ENCODE measurements around the gene SLC35G1.

SLC35G1 gene

DNA sequence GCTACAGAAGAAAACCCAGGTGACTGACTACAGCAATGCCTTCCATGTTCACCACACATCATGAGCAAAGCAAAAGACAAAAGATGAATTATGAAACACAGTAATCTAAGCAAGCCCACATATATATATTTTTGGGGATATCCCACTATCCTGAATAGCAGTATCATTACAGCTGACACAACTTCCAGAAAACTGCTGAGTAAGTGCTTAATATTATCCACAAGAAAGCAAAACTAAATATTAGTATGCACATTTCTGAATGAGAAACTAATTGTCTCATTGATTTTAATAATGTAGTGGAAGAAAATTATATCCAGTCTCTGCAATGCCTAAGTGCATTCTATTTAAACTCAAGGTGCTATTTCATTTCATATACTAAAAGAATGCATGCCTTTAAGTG lies 14.5 kb upstream of the SLC35G1 start:
- no peak for FAIRE-seq

DNA sequence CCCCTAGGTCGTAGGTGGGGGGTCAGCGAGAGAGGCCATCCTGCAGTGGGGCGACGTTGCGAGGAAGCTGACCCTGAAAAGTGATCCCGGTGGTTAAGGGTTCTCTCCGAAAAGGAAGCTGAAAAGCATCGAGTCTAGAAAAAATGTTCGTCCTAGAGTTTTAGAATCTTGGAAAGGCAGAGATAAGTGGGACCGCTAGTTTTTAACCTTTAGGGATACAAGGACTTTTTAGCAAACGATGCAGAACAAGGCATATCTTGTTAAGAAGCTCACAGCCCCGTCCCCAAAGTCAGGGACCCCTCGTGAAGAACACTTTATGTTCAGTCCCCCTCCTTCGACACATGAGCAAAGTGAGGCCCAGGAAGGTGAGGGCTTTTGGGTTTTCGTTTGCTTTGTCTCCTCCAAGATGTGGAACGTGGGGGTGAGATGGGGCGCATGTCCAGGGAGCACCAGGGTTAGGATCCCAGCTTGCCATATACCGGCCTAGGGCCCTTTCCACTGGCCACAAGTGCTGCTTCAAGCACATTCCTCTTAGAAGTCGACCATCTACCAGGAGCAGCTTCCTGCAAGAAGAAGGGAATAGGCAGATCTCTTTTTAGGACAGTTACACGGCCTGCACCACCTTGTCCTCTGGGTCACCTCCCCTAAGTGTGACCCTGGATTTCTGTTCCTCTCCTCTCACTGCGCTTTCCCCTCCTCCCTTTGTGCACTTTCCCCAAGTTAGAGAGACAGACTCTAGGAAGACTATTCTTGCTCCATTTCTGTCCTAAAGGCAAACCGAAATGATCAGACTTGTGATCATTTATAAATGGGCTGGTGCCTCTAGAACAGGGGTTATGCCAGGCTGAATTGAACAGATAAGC lies 969 bp downstream of the SLC35G1 start:
- no peak for FAIRE-seq

DNA sequence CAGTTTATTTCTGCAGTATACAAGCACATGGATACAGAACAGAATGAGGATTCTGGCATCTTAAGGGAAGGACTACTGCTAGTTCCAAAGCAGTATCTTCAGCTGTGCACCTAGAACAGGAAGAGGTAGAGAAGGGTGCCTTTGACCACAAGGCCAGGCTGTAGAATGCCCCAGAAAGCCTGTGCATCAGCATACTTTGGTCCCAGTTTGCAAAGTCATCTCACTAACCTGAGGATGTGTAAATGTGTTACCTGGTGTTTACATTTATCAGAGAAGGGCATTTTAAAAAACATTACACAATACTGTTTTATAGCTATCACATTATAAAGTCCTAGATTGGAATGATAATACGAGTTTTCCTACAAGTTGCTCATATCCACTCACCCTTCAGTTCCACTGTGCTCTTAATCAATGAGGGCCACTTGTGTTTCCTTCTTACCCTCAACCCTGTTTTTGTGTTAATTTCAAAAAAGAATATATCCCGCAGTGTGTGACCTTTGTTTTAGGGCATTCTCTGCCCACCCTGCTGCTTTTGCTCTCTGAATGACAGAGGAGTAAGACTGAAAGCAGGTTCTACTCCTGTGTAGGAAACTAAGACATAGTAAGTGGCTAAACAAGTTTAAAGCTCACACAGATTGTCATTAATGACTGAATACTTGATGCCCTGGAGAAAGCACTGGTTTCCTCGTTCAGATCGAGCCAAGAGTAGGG lies 3.4 kb downstream of the SLC35G1 start:
- FAIRE-seq = no peak

DNA sequence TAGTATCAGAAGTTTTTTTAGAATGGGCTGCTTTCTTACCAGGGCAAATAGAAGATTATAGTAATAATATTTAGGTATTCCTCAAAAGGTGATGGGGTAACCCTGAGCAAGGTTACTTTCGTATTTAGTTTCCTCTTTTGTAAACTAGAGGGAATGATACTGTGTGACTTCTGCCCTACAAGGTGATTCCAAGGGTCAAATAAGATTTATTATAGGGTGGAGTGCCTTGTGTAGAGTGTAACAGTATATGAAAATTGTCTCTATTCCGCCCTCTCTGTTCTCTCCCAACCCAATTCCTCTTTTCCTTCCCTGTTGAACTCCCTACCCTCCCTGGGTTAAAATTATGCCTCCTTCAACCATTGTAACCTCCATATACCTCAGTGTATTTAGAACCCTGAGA lies 5.3 kb downstream of the SLC35G1 start:
- FAIRE-seq = no peak

DNA sequence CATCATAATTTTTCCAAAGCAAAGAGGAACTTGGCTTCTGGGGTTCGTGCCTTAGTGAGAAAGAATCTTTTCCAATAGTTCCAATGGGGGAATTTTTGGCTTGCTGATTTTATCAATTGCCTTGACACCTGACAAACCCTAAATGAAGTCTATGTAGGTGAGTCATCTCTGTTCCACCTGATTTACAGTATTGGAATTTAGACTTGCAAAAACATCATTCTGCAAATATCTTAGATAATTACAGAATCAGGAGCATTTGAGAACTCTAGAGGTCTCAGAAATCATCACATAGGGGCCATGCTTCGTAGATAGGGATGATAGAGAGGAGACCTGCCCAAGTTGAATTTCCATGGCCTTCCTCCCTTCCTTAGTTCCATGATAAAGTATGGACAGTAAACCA lies 9.3 kb downstream of the SLC35G1 start:
- no peak for FAIRE-seq

DNA sequence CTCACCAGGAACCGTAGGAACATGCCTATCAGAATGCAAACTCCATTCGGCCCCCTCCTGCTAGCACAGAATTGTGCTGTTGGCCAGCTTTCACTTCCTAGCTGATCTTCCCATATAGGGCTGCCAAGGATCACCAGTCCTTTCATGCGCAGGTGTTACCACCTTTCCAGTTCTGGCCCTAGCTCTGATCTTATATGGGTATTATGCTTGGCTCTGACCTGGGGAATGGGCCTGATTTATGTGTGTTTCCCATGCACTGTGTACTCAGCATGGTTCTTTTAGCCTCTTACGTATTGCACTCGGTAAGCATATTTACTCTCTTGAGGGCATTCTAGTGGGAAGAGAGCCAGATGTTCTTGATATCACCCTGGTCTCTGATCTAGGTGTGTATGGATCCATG lies 11.1 kb downstream of the SLC35G1 start:
- FAIRE-seq = no peak

DNA sequence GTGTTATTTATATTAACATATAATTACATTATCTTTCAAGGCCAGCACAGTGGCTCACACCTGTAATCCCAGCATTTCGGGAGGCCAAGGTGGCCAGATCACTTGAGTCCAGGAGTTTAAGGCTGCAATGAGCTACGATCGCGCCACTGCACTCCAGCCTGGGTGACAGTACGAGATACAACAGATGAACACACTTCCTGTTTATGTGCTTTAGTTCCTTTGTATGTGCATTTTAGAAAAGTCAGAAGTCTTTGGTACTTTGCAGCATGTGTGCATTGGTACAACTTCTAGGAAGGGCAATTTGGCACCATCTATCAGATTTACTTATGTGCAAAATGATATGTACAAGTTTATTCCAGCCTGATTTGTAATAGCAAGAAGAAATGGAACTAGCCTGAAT lies 13.3 kb downstream of the SLC35G1 start:
- no peak for FAIRE-seq

DNA sequence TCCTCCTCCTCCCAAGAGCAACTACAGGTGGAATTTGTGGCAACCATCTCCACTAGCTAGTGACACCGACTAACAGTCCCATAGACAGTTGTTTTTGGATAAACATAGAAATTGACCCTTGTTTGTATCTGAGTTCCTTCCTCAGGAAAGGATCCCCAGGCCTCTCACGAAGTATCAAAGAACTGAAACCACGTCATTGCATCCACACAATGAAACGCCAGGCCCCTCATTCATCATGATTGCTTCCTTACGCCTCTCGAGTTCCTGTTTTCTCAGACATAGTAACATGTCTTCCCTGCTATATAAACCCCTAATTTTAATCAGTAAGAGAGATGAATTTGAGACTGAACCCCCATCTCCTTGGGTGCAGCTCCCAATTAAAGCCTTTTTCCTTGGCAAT lies 18.1 kb downstream of the SLC35G1 start:
- FAIRE-seq = no peak

DNA sequence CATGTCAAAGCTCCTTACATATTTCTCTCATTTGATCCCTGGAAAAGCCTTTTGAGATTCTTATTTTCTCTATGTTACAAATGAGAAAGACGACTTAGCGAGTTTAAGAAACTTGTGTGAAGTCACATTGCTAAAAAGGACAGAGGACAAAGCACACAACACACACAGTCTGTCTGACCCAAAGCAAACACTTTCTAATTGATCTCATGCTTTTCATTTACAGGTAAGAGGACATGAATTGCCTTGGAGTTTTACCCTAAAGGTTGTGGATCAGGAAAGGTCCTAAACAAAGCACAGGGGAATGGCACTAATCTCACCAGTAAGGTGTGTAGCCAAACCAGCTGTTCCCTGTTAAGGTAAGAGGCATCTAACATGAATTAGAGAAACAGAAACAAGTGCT lies 18.7 kb downstream of the SLC35G1 start:
- no peak for FAIRE-seq

DNA sequence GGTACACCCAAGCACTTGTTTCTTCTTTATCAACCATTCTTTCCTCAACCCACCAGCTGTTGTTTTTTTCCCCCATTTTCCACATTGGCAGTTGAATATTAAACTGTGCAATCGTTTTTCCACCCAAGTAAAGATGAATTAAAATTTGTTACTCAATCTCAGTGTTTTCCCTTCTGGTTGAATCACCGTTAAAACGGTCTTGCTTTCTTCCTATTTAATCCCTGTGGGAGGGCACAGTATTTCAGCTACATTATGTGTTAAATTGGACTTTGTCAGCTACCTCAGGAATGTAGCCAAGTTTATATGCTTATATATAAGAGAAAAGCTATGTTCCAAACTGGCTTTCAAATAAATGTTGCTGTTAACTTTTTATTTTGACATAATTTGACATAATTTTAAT lies 19.9 kb downstream of the SLC35G1 start:
- no peak for FAIRE-seq

DNA sequence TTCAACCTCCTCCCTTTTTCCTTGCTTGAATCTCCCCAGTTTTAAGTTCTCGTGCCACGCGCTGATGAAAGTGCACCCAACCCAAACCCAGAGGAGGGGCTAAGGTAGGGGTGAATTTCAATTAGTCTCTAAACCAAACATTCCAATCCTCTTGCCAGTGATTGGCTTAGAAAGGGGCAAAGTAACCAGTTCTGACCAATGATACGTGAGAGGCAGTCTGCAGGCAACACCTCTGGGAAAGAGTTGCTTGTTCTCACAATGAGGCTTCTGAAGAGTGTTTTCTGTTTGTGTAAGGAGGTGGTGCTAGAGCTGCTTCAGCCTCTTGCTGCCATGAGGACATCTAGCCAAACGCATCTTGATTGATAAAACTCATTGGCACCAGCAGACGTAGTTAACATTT lies 21.8 kb downstream of the SLC35G1 start:
- no peak for FAIRE-seq

DNA sequence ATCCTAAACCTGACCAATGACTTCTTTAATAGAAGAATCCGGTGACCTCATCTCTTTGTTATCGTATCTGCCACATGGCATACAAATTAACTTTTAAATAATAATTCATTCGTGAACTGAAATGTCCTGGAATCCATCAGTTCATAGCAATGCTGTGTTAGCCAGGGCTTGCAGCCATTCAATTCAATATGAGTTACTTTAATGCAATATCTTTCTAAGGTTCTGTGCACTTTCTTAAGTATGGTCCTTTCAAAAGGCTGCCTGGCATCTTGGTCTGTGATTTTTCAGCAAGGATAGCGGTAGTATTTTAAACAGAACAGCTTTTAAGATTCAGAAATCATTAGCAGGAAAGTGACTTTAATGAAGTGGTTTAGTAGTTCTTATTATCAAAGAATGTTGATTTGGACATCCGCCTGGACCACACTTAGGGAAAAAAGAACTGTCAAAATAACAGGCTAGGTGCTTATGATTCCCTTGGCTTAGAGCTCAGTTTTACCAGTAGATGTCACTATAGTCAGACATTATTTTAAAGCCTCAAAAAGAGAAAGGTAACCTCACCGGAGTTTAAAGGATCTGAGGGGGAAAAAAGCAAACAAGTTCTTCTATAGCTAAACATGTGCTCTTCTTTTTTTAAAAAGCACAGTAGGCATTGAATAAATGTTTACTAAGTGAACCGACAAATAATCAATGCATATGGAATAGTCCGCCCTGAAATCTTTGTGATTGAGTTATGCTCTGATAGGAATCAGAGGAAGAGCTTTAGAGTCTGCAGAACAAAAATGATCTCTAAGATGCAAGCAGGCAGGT lies 22.7 kb downstream of the SLC35G1 start:
- no peak for FAIRE-seq

DNA sequence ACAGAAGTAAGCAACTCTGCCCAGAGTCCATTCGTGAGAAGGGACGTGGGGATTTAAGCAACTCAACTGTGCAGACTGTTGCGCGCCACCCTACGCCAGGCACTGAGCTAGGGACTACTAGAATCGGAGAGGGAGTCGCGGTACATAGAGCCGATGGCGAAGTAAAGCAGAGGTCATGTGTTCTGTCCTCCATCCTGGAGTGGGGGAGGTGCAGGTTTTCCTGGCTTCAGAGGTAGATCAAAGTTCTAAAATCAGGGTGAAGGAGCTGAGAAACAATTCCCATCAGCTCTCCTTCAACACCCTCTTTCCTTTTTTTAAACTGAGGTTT lies 23.2 kb downstream of the SLC35G1 start:
- FAIRE-seq = no peak

DNA sequence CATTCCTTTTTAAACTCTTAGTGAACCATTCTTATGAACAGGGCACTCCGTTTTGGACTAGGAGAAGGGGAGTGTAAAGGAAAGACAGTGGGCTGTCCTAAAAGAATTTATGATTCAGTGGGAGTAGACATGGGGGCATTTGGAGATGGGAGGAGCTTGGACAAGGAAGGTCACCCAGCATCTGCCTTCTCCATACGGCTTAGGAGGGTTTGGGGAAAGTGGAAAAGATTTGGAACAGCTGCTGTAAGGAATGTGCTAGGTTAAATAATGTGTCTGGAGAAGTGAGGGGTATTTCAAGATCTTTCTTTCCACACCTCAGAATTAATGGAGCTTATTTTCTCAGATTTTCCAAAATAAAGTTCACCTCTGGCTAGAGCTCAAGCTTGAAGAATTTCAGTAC lies 24.0 kb downstream of the SLC35G1 start:
- FAIRE-seq = no peak

DNA sequence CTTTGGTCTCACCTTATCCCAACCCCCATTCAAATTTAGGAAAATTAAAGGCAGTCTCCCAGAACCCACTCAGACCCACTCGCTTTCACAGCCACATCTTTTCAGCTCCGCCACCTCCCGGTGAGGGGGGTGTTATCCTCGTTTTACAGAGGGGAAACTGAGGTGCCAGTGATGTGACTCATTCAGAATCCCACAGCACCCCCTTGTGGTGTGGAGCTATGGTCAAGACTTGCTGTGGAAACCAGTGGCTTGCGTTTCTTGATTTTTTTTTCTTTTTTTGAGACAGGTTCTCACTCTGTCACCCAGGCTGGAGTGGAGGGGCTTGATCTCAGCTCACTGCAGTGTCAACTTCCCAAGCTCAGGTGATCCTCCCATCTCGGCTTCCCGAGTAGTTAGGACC lies 27.6 kb downstream of the SLC35G1 start:
- FAIRE-seq = no peak

DNA sequence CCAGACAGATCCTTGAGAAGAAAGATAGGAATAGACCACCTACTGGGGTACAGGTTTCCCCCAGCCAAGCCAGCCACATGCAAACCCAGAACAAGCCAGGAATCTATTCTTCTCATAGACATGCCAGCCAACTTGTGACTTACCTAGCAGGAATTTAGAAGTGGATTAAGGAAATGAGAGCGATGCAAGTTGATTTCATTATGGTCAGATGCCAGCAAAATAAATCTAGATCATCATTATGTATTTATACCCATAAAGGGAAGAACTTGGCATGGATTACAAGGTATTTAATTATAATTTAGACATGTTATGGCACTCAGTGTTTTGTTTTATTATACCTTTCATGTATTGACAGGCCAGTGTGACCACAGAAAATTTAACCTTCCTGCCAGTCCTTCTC lies 32.8 kb downstream of the SLC35G1 start:
- FAIRE-seq = no peak

DNA sequence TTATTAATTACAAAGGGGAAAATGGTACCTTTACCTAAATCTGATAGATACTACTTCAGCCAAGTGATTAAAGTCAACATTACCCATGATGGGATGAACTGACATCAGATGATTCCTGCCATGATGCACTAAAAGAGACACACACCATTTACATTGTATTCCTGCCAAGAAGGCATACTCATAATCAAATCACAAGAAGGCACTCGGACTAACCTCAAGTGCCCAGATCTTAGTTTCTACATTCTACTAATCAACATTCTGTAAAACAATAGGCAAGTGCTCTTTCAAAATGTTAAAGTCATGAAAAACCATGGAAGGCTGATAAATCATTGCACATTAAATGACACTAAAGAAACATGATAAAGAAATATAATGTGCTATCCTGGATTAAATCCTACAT lies 44.4 kb downstream of the SLC35G1 start:
- no peak for FAIRE-seq

DNA sequence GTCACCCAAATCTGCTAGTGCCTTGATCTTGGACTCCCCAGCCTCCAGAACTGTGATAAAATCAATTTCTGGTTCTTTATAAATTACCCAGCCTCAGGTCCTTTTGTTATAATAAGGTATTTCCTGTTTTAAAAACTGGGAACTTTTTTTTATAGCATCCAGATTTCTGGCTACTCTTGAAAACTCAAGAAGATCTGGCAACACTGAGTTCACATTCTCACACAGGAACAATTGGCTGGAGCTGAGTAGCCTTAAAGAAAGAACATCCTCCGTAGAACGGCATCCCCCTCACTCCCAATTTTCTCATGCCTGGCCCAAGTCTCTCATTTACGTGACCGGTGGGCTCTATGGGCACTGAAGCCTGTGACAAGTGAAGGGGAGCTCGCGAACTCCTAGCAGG lies 47.1 kb downstream of the SLC35G1 start:
- FAIRE-seq = no peak

DNA sequence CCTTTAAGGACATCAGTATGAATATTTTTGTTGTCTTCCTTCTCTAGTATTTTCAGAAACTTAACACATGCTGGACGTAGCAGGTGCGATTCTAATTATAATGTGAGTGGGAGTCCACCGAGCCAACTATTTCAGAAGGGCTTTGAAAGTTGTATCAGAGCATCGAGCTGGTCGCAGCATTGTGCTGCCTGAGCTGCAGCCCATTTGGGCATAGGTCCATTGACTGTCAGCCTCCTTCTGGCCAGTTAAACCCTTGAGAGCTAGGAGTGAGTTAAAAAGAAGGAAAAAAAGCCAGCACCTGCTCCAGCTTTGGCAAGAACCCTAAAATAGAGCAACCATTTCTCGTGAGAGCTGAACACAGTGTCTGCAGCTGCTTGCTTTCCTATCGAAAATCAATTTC lies 47.8 kb downstream of the SLC35G1 start:
- no peak for FAIRE-seq

DNA sequence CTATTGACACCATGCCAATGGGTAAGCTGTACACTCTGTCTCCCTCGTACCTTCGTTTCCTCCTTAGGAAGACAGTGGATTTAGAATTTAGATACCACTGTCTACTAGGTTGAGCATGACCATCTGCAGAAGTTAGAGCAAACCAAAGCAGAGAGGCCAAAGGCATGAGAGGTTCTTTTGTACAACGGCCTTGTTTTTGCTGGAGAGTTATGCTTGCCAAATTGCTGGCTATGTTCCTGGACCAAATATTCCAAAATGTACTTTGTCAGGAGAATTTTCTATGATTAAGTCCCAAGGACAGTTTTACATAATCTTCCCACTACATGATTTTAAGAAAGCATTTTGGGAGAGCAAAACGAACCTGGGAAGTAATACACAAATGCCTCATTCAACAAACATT lies 52.0 kb downstream of the SLC35G1 start:
- no peak for FAIRE-seq

DNA sequence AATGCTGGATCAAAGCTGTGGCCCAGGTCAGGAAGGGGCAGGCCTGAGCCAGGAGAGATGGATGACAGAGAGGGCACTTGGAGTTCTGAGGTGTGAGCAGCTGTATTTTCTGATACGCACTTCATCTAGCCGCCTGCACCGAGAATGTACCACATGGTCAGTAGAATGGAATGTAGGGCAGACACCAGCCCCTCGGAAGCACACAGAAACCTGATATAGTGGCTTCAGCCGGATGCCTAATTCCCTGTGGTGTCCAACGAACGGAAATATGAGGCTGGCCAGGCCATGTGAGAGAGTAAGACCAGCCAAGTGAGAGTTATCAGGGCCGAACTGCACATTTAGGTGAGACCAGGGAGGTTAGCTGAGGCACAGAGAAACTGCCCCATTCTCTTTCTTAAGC lies 53.3 kb downstream of the SLC35G1 start:
- FAIRE-seq = no peak

DNA sequence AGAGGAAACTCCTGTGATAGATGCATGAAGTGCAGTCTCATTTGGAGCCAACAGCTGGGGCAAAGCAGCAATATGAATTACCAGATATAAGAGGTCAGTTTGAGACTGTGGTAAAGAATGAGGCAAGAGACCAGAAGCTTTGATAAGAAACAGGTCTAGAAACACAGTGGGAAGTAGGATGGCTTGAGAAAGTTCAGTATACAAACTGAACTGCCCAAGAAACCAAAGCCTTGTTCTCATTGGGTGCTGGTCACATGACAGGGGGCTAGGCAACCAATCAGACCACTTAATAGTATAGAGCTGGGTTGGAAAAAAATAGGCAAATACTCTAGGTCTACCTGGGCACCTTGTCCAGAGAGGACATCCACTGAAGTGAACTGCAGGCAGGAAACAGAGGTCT lies 53.7 kb downstream of the SLC35G1 start:
- FAIRE-seq = no peak

DNA sequence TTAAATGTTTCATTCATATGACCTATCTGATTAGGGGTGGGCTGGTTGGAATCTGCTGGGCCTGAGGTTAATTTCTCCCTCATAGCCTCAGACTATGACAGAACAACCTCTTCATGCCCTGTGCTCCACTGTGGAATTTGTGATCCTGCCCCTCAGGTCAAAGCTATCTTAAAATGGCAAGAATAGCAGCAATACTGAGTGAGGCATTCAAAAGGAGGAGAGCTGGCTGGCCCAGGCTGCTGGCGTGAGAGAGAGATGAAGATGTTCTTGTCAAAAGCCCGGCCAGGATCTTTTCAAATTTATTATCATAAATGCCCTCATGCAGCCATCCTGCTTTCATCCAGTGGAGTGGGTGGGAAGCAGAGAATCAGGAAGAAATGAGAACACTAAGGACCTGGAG lies 58.1 kb downstream of the SLC35G1 start:
- no peak for FAIRE-seq
